Measurements from ENCODE around the gene SIAH1.

- TF ChIP-seq CTCF (conservative IDR thresholded peaks at IDR 0.05 in 1 of 2, IDR thresholded peaks at IDR 0.05 in 1 of 2; ENCODE audit: low read depth in 1 of 2, low read length in 2 of 2) (no peak), EZH2 (IDR thresholded peaks at IDR 0.05; ENCODE audit: low read length, missing control alignments) (no peak)
Observed at GRCh38 chr16:48394355-48394703, 9.1 kb upstream of the SIAH1 start.

Measured in fibroblast of lung (primary cell).